Left lung (tissue), 10 donors: ENCODE measurements around the gene TBC1D14. TPM values are rescaled to one million over a fixed set of nuclear protein-coding genes. Genes with fewer than 3 reads are reported as not detected.
"Not testable (repeated sequence)": the region's sequence is repeated elsewhere in the genome, so short reads cannot be mapped to it uniquely, and the experiment has no call there.

ENCODE experiments used
- ATAC-seq: fragments of 200-7000 bp; cut with Tn5 transposase; one replicate; pipeline ENCODE4 v1.9.1; 2020; ENCODE audit warnings: moderate library complexity
- DNase-seq, 4 donors: peaks; one replicate each; pipeline ENCODE4 v3.0.0-alpha.2; 2013 to 2020
- H3K27ac ChIP-seq, 2 donors: fragments of 200-600 bp; sonication (generic) in 1 of 2; one replicate each; pipeline versions ENCODE4 v1.5.0 to v1.8.0; 2020 to 2021
- H3K27me3 ChIP-seq, 2 donors: fragments of 200-600 bp; sonication (generic) in 1 of 2; one replicate each; pipeline versions ENCODE4 v1.5.0 to v1.8.0; 2020 to 2021
- H3K36me3 ChIP-seq, 2 donors: fragments of 200-600 bp; sonication (generic) in 1 of 2; one replicate each; pipeline versions ENCODE4 v1.5.0 to v1.8.0; 2020 to 2021
- H3K4me1 ChIP-seq, 2 donors: fragments of 200-600 bp; one replicate each; pipeline ENCODE4 v1.8.0; 2021
- H3K4me3 ChIP-seq, 2 donors: fragments of 200-600 bp; sonication (generic) in 1 of 2; one replicate each; pipeline versions ENCODE4 v1.5.0 to v1.8.0; 2020 to 2021; ENCODE audit warnings: mild to moderate bottlenecking in 1 of 2
- H3K9me3 ChIP-seq, 2 donors: fragments of 200-600 bp; sonication (generic) in 1 of 2; one replicate each; pipeline versions ENCODE4 v1.5.0 to v1.8.0; 2020 to 2021
- CTCF ChIP-seq, 2 donors: fragments of 200-600 bp; sonication (generic) in 1 of 2; IDR thresholded peaks; one replicate each; pipeline versions ENCODE4 v1.5.0 to v1.8.0; 2021; ENCODE audit warnings: antibody characterized with exemption in 2 of 2
- intact Hi-C, 2 donors: fragments of 100-400 bp; cut with DNase I; formaldehyde crosslinking; loops; one replicate each; pipeline versions ENCODE4 v1.11.2 to v1.14.2; 2022
- polyA plus RNA-seq, 6 donors: library from polyadenylated mRNA; unstranded; fragments of 120-200 nt; gene quantifications; one replicate each; pipeline ENCODE4 v1.2.1, GENCODE V29; 2013; ENCODE audit not compliant: insufficient read length in 6 of 6
- total RNA-seq, 2 donors: library from RNA; stranded (reverse); fragmentation: NEBNext Ultra II Directional; extraction: Animal tissue kit (Norgen Biotek cat#: 25700); gene quantifications; one replicate each; pipeline ENCODE4 v1.2.1, GENCODE V29; 2021
- donor health status: DM: no; HTN: yes; CAD: no.
- donor health status: DM: no; HTN: no; CAD: no.

Gene TBC1D14
- total and polyA plus RNA-seq, 8 donors: 39.2 to 73.4 (median 45.1) TPM

- intact Hi-C loops: loop anchor here in 1 of 2 donors (10.0 kb wide), 2 partner anchors 86 to 166 kb away; no protein-coding TSS in a partner anchor
- H3K36me3 ChIP-seq: no peaks in the 10 kb centered on the region
- TF ChIP-seq CTCF (IDR thresholded peaks at IDR 0.05): no peak
- no peak for ATAC-seq
- H3K4me1 ChIP-seq: peaks cover 13 to 51% of the 10 kb centered on the region in 2 donors
- DNase-seq: no peak
- H3K4me3 ChIP-seq: peak overlapping the region; percentile 80 to 83
- no peaks in the 10 kb centered on the region for H3K9me3 ChIP-seq
- peak overlapping the region; percentile 96 to 99 for H3K27ac ChIP-seq
- peaks cover 0 to 14% of the 10 kb centered on the region in 2 donors for H3K27me3 ChIP-seq
These were observed 1.1 kb upstream of the TBC1D14 start for GRCh38 chr4:6908432-6909112.

GRCh38 chr4:6909970-6910339, 329 bp downstream of the TBC1D14 start:
- H3K36me3 ChIP-seq: no peaks in the 10 kb centered on the region
- no peaks in the 10 kb centered on the region for H3K9me3 ChIP-seq
- peaks cover 13 to 65% of the 10 kb centered on the region in 2 donors for H3K4me1 ChIP-seq
- peaks cover 0 to 14% of the 10 kb centered on the region in 2 donors for H3K27me3 ChIP-seq
- DNase-seq: peak in 1 of 4 donors; percentile 92
- H3K4me3 ChIP-seq: peak overlapping the region; percentile 80 to 83
- TF ChIP-seq CTCF (IDR thresholded peaks at IDR 0.05): no peak
- H3K27ac ChIP-seq: peak overlapping the region; percentile 39 to 99
- ATAC-seq: peak; percentile 7
- intact Hi-C loops: loop anchor here in 1 of 2 donors (10.0 kb wide), 2 partner anchors 85 to 165 kb away; no protein-coding TSS in a partner anchor

GRCh38 chr4:6910340-6910959, 824 bp downstream of the TBC1D14 start:
- peaks cover 13 to 70% of the 10 kb centered on the region in 2 donors for H3K4me1 ChIP-seq
- peaks cover 0 to 14% of the 10 kb centered on the region in 2 donors for H3K27me3 ChIP-seq
- H3K9me3 ChIP-seq: no peaks in the 10 kb centered on the region
- ATAC-seq: peak; percentile 2
- TF ChIP-seq CTCF (IDR thresholded peaks at IDR 0.05): no peak
- intact Hi-C loops: no loop called here
- peak in 1 of 4 donors; percentile 79 for DNase-seq
- H3K36me3 ChIP-seq: no peaks in the 10 kb centered on the region
- H3K4me3 ChIP-seq: peak overlapping the region; percentile 80 to 83
- H3K27ac ChIP-seq: peak overlapping the region; percentile 39 to 99

- Histone ChIP-seq H3K27ac (peak overlapping the region in 1 of 2 donors; percentile 99), H3K27me3 (peaks cover 0 to 14% of the 10 kb centered on the region in 2 donors), H3K4me1 (peaks cover 13 to 77% of the 10 kb centered on the region in 2 donors), H3K9me3 (no peaks in the 10 kb centered on the region), H3K4me3 (peak overlapping the region; percentile 80 to 83), H3K36me3 (no peaks in the 10 kb centered on the region)
- no peak for TF ChIP-seq CTCF (IDR thresholded peaks at IDR 0.05)
- no peak for DNase-seq
- intact Hi-C loops: no loop called here
- ATAC-seq: no peak
These were observed 1.6 kb downstream of the TBC1D14 start for GRCh38 chr4:6910960-6911874.

GRCh38 chr4:6911917-6912316, 2.3 kb downstream of the TBC1D14 start:
- intact Hi-C loops, ATAC-seq, H3K27me3 ChIP-seq, DNase-seq, H3K9me3 ChIP-seq, H3K36me3 ChIP-seq: not testable (repeated sequence)
- peak overlapping the region in 1 of 2 donors; percentile 80 for H3K4me3 ChIP-seq
- H3K27ac ChIP-seq: peak overlapping the region in 1 of 2 donors; percentile 99
- H3K4me1 ChIP-seq: peaks cover 17 to 84% of the 10 kb centered on the region in 2 donors
